Rectal smooth muscle tissue (tissue), 1 donor: Measurements from ENCODE around the gene HS1BP3.

Source experiments
- H3K27ac ChIP-seq: one replicate; pipeline ENCODE4 v1.7.0; 2013; ENCODE audit warnings: low read depth, low read length, inconsistent platforms
- H3K27me3 ChIP-seq: one replicate; pipeline ENCODE4 v1.7.0; 2013; ENCODE audit warnings: low read length; ENCODE audit not compliant: control insufficient read depth, insufficient read depth
- H3K36me3 ChIP-seq: one replicate; pipeline ENCODE4 v1.7.0; 2013; ENCODE audit warnings: low read length; ENCODE audit not compliant: control insufficient read depth, insufficient read depth
- H3K4me1 ChIP-seq: one replicate; pipeline ENCODE4 v1.7.0; 2013; ENCODE audit warnings: low read length; ENCODE audit not compliant: control insufficient read depth, insufficient read depth
- H3K4me3 ChIP-seq: one replicate; pipeline ENCODE4 v1.7.0; 2013; ENCODE audit warnings: low read length
- H3K9ac ChIP-seq: one replicate; pipeline ENCODE4 v1.7.0; 2013; ENCODE audit warnings: low read length

The HS1BP3 gene

GRCh38 chr2:20665243-20666004 lies 14.5 kb upstream of the HS1BP3 start:
- Histone ChIP-seq H3K4me1 (no peaks in the 10 kb centered on the region), H3K9ac (no peak overlapping the region), H3K36me3 (no peaks in the 10 kb centered on the region), H3K27me3 (peaks cover 63% of the 10 kb centered on the region), H3K4me3 (peak overlapping the region; percentile 55), H3K27ac (no peak overlapping the region)

DNA sequence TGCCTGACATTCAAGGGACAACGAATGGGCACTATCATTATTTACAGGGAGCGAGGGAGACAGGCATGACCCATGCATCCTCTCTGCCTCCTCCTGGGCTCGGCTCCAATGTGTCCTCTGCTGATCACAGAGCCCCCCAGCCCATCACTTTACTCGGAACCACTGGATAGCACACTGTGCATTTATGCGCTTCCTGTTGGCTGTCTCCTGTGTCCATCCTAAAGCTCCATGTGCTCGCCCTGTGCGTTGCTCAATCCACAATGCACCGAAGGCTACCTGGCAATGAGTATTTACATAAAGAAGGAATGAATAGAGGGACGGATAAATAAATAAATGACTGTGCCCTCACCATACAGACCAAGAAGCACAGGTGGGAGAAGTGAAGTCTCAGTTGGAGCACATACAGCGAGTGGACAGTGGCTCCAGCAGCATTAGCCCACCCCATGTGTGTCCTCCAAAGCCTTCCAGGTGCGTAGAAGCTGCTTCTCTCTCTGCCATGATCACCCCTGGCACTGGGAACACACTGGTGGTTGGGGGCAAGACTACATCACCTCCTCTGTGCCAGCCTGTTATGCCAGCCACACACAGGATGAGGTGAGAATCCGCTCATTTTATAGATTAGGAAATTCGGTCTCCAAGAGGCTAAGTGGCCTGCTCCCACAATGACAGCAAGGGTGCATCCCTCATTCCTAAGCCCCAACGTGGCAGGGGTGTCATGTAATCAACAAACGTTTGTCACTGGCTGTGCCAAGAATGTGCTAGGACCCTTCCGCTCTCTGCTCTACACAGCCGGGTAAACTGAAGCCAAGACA lies 13.7 kb upstream of the HS1BP3 start:
- Histone ChIP-seq H3K36me3 (no peaks in the 10 kb centered on the region), H3K27me3 (peaks cover 57% of the 10 kb centered on the region), H3K27ac (no peak overlapping the region), H3K4me1 (no peaks in the 10 kb centered on the region), H3K4me3 (no peak overlapping the region), H3K9ac (no peak overlapping the region)

DNA sequence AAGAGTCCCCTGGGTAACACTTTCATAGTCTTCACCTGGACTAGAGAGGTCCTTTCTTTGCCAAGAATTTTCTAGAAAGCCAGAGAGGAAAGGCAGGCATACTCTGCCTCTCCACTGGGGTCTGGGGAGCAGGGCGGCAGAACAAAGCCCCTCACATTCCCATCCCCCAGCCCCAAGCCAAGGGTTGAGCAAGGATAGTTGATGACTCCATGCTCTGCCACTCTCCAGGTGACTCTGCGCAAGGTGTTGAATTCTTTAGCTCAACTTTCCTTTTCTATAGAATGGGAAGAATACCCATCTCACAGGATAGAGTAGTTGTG lies 13.1 kb upstream of the HS1BP3 start:
- H3K36me3 ChIP-seq = no peaks in the 10 kb centered on the region
- peaks cover 52% of the 10 kb centered on the region for H3K27me3 ChIP-seq
- H3K4me1 ChIP-seq = no peaks in the 10 kb centered on the region
- no peak overlapping the region for H3K4me3 ChIP-seq
- H3K9ac ChIP-seq = no peak overlapping the region
- H3K27ac ChIP-seq = no peak overlapping the region

- no peak overlapping the region for H3K9ac ChIP-seq
- no peaks in the 10 kb centered on the region for H3K4me1 ChIP-seq
- no peak overlapping the region for H3K4me3 ChIP-seq
Measured at GRCh38 chr2:20663196-20664070, 12.5 kb upstream of the HS1BP3 start.

DNA sequence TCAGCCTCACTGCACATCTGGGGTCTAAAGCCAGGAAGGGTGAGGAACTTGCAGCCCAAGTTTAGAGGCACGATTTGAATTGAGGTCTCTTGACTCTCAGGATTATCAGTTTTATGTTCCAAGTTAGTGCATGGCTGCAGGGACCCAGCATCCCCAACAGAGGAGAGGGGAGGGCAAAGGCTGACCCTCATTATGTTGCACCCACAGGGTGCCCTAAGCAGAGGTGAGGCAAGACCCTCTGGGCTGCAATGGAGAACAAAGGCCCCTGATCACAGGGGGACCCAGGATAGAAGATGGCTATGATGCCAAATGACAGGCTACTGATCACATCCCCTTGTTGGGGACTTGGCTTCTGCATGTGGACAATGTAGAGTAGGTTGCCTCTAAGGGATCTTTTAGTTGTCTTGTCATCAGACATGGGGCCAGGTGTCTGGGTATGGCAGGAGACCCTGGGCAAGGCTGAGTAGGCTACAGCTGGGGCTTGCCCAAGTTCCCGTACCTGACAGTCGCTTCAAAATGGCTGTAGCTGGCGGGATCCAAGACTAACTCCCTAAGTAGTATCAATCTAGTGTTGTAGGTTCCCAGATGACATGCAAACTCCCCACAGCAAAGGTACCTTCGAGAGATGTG lies 11.5 kb upstream of the HS1BP3 start:
- Histone ChIP-seq H3K36me3 (no peaks in the 10 kb centered on the region), H3K9ac (no peak overlapping the region), H3K4me1 (no peaks in the 10 kb centered on the region), H3K27ac (no peak overlapping the region), H3K27me3 (peaks cover 36% of the 10 kb centered on the region), H3K4me3 (no peak overlapping the region)

More at GRCh38 chr2:20663196-20664070, 12.5 kb upstream of the HS1BP3 start:
- no peaks in the 10 kb centered on the region for H3K36me3 ChIP-seq
- no peak overlapping the region for H3K27ac ChIP-seq
- peaks cover 46% of the 10 kb centered on the region for H3K27me3 ChIP-seq

- no peaks in the 10 kb centered on the region for H3K36me3 ChIP-seq
- no peak overlapping the region for H3K27ac ChIP-seq
- H3K9ac ChIP-seq = no peak overlapping the region
- peaks cover 35% of the 10 kb centered on the region for H3K27me3 ChIP-seq
- no peaks in the 10 kb centered on the region for H3K4me1 ChIP-seq
- H3K4me3 ChIP-seq = no peak overlapping the region
Measured at GRCh38 chr2:20661421-20662307, 10.8 kb upstream of the HS1BP3 start.

GRCh38 chr2:20660506-20661420 lies 9.9 kb upstream of the HS1BP3 start:
- H3K27me3 ChIP-seq = peaks cover 29% of the 10 kb centered on the region

DNA sequence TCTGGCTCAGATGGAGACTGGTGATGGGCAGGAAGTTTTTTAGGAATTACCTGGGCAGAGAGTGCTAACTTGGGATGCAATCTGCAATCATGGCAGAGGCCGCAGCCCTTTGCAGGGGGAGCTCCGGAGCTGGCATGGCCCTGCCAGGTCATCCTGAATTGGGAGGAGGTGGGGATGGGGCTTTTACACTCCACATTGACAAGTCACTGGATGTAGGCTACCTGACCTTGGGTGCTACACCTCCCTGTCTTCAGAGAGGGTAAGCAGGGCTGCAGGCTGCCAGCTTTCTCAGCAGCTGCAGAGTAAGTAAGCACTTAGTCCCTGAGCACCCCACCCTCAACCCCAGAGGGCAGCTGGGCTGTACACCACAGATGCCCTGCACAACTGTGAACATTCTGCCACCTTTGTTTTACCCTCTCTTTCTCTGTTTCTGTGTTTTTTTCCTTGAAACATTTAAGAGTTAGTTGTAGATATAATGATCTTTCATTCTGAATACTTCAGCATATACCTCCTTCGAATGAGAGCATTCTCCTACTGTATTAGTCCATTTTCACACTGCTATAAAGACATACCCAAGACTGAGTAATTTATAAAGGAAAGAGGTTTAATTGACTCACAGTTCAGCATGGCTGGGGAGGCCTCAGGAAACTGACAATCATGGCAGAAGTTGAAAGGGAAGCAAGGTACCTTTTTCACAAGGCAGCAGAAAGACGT lies 6.8 kb upstream of the HS1BP3 start:
- no peak overlapping the region for H3K27ac ChIP-seq
- no peak overlapping the region for H3K9ac ChIP-seq
- H3K4me3 ChIP-seq = no peak overlapping the region
- peaks cover 13% of the 10 kb centered on the region for H3K27me3 ChIP-seq
- no peaks in the 10 kb centered on the region for H3K4me1 ChIP-seq
- no peaks in the 10 kb centered on the region for H3K36me3 ChIP-seq

More at GRCh38 chr2:20660506-20661420, 9.9 kb upstream of the HS1BP3 start:
- H3K4me1 ChIP-seq = no peaks in the 10 kb centered on the region
- H3K4me3 ChIP-seq = no peak overlapping the region
- H3K9ac ChIP-seq = no peak overlapping the region
- no peaks in the 10 kb centered on the region for H3K36me3 ChIP-seq
- no peak overlapping the region for H3K27ac ChIP-seq

- no peaks in the 10 kb centered on the region for H3K36me3 ChIP-seq
- H3K4me1 ChIP-seq = peaks cover 3% of the 10 kb centered on the region
- H3K27ac ChIP-seq = no peak overlapping the region
- no peak overlapping the region for H3K4me3 ChIP-seq
- H3K9ac ChIP-seq = no peak overlapping the region
- H3K27me3 ChIP-seq = peaks cover 5% of the 10 kb centered on the region
Measured at GRCh38 chr2:20656561-20656960, 5.7 kb upstream of the HS1BP3 start.

- no peak overlapping the region for H3K4me3 ChIP-seq
- H3K4me1 ChIP-seq = peaks cover 11% of the 10 kb centered on the region
- H3K9ac ChIP-seq = no peak overlapping the region
- H3K36me3 ChIP-seq = no peaks in the 10 kb centered on the region
- no peak overlapping the region for H3K27ac ChIP-seq
- H3K27me3 ChIP-seq = no peaks in the 10 kb centered on the region
Measured at GRCh38 chr2:20654535-20654813, 3.6 kb upstream of the HS1BP3 start.
